SK-N-SH treated with all-trans-retinoic acid at 6 μM for 48 hours (cell line): Measurements from ENCODE around the gene STIM2.

Experiments used
- ARNTL ChIP-seq: fragments of 450-650 bp; formaldehyde crosslinking; IDR thresholded peaks from 2 replicates; pipeline ENCODE4 v1.5.0; 2020; ENCODE audit warnings: low read depth, mild to moderate bottlenecking, moderate library complexity, borderline replicate concordance
- CSDC2 ChIP-seq: fragments of 250-450 bp; sonication (Bioruptor Pico); IDR thresholded peaks from 2 replicates; pipeline ENCODE4 v1.5.0; 2020; ENCODE audit warnings: mild to moderate bottlenecking, moderate library complexity
- ESRRG ChIP-seq: fragments of 250-450 bp; sonication (Bioruptor Pico); IDR thresholded peaks from 2 replicates; pipeline ENCODE4 v1.6.1; 2021; ENCODE audit warnings: mild to moderate bottlenecking
- ISL1 ChIP-seq: fragments of 250-450 bp; sonication (Bioruptor Pico); IDR thresholded peaks from 2 replicates; pipeline ENCODE4 v2.1.2; 2022; ENCODE audit warnings: mild to moderate bottlenecking, moderate library complexity
- ZFP3 ChIP-seq: fragments of 250-450 bp; sonication (Bioruptor Pico); IDR thresholded peaks from 2 replicates; pipeline ENCODE4 v1.5.0; 2020; ENCODE audit warnings: mild to moderate bottlenecking, moderate library complexity
- ZNF565 ChIP-seq: fragments of 450-650 bp; formaldehyde crosslinking; conservative IDR thresholded peaks from 2 replicates; pipeline ENCODE4 v1.5.0; 2020; ENCODE audit warnings: low read depth, mild to moderate bottlenecking, moderate library complexity
- TF ChIP-seq, protein P1 (sequence below): fragments of 250-450 bp; sonication (Bioruptor Pico); IDR thresholded peaks from 2 replicates; pipeline ENCODE4 v1.8.0; 2020; ENCODE audit warnings: mild to moderate bottlenecking, moderate library complexity, borderline replicate concordance

DNA sequence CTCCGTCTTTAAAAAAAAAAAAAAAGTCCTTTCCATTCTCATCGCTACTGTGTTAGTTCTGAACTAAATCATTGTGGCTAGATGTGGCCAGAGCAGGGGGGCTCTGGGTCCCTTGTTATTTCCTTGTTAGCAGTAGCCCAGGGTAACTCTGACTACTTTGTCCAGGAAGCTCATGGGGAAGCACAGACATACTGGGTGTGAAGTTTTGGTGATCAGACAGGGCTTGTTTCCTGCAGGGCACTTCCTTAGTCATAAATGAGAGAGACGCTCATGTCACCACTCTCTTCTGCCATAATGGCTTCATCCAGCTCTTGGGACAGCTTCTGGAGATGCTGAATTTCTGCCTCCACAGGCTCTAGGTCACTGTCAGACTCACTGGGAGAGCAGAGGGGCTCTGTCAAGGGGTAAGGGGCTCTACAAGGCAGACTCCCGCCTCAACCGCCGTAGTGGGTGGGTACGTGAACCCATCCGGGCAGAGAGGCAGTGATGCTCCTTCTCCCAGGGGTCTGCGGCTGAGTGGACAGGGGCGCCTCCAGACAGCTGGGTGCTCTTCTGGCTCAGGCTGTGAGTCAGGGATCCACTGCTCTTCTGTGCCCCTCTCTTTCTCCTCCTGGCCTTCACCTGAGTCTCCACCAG, 12.9 kb downstream of the STIM2 start:
- TF ChIP-seq ISL1 (CRISPR knock-in tag) (no peak), ZFP3 (CRISPR knock-in tag) (no peak), ARNTL (CRISPR knock-in tag) (no peak), ESRRG (CRISPR knock-in tag) (no peak), ZNF565 (CRISPR knock-in tag) (no peak), CSDC2 (no peak)
- TF ChIP-seq, protein P1, sequence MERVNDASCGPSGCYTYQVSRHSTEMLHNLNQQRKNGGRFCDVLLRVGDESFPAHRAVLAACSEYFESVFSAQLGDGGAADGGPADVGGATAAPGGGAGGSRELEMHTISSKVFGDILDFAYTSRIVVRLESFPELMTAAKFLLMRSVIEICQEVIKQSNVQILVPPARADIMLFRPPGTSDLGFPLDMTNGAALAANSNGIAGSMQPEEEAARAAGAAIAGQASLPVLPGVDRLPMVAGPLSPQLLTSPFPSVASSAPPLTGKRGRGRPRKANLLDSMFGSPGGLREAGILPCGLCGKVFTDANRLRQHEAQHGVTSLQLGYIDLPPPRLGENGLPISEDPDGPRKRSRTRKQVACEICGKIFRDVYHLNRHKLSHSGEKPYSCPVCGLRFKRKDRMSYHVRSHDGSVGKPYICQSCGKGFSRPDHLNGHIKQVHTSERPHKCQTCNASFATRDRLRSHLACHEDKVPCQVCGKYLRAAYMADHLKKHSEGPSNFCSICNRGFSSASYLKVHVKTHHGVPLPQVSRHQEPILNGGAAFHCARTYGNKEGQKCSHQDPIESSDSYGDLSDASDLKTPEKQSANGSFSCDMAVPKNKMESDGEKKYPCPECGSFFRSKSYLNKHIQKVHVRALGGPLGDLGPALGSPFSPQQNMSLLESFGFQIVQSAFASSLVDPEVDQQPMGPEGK (CRISPR knock-in tag) = no peak
